SK-N-SH treated with all-trans-retinoic acid at 6 μM for 48 hours (cell line): ENCODE data around the gene CAMKMT.

Experiments used
- ARNTL ChIP-seq: fragments of 450-650 bp; formaldehyde crosslinking; IDR thresholded peaks from 2 replicates; pipeline ENCODE4 v1.5.0; 2020; ENCODE audit warnings: low read depth, mild to moderate bottlenecking, moderate library complexity, borderline replicate concordance
- CREB5 ChIP-seq: fragments of 250-450 bp; sonication (Bioruptor Pico); IDR thresholded peaks from 2 replicates; pipeline ENCODE4 v1.5.1; 2020; ENCODE audit warnings: low read depth, mild to moderate bottlenecking, moderate library complexity
- GLIS3 ChIP-seq: fragments of 250-450 bp; sonication (Bioruptor Pico); IDR thresholded peaks from 2 replicates; pipeline ENCODE4 v1.5.0; 2020; ENCODE audit warnings: mild to moderate bottlenecking, moderate library complexity
- ISL1 ChIP-seq: fragments of 250-450 bp; sonication (Bioruptor Pico); IDR thresholded peaks from 2 replicates; pipeline ENCODE4 v2.1.2; 2022; ENCODE audit warnings: mild to moderate bottlenecking, moderate library complexity
- OSR1 ChIP-seq: fragments of 250-450 bp; sonication (Bioruptor Pico); IDR thresholded peaks from 2 replicates; pipeline ENCODE4 v1.8.0; 2022; ENCODE audit warnings: moderate library complexity, mild to moderate bottlenecking, inconsistent platforms
- PATZ1 ChIP-seq: fragments of 250-450 bp; sonication (Bioruptor Pico); IDR thresholded peaks from 2 replicates; pipeline ENCODE4 v1.8.0; 2020; ENCODE audit warnings: mild to moderate bottlenecking, moderate library complexity, borderline replicate concordance
- PPARA ChIP-seq: fragments of 250-450 bp; sonication (Bioruptor Pico); IDR thresholded peaks from 2 replicates; pipeline ENCODE4 v1.5.0; 2020; ENCODE audit warnings: mild to moderate bottlenecking, borderline replicate concordance
- SNAI2 ChIP-seq: fragments of 250-450 bp; sonication (Bioruptor Pico); IDR thresholded peaks from 2 replicates; pipeline ENCODE4 v1.5.0; 2020; ENCODE audit warnings: mild to moderate bottlenecking, moderate library complexity
- ZC3H10 ChIP-seq: fragments of 250-450 bp; sonication (Bioruptor Pico); IDR thresholded peaks from 2 replicates; pipeline ENCODE4 v1.5.1; 2021; ENCODE audit warnings: mild to moderate bottlenecking, moderate library complexity
- ZFP3 ChIP-seq: fragments of 250-450 bp; sonication (Bioruptor Pico); IDR thresholded peaks from 2 replicates; pipeline ENCODE4 v1.5.0; 2020; ENCODE audit warnings: mild to moderate bottlenecking, moderate library complexity

- TF ChIP-seq PATZ1 (CRISPR knock-in tag), result no peak
- no peak for TF ChIP-seq GLIS3 (CRISPR knock-in tag)
- no peak for TF ChIP-seq OSR1 (CRISPR knock-in tag)
- no peak for TF ChIP-seq SNAI2 (CRISPR knock-in tag)
- no peak for TF ChIP-seq ISL1 (CRISPR knock-in tag)
- TF ChIP-seq ZC3H10, result no peak
- no peak for TF ChIP-seq ZFP3
- no peak for TF ChIP-seq PPARA (CRISPR knock-in tag)
- TF ChIP-seq ARNTL (CRISPR knock-in tag), result no peak
- TF ChIP-seq CREB5 (CRISPR knock-in tag), result no peak
These were observed 197.4 kb downstream of the CAMKMT start for GRCh38 chr2:44559108-44559507.
